OCI-LY1 (cell line): Measurements from ENCODE around the gene MTMR3.

Experiments
- CTCF ChIP-seq: fragments of 200-600 bp; sonication (generic), shearing (Covaris generic); IDR thresholded peaks from 2 replicates; pipeline ENCODE4 v1.5.1; 2017; ENCODE audit warnings: mild to moderate bottlenecking, antibody characterized with exemption, low read length, moderate library complexity, mixed read lengths
- EZH2 ChIP-seq: fragments of 200-600 bp; sonication (generic), shearing (Covaris generic); IDR thresholded peaks from 2 replicates; pipeline ENCODE4 v1.8.0; 2017; ENCODE audit warnings: borderline replicate concordance, mixed run types, mild to moderate bottlenecking, antibody characterized with exemption, low read length, moderate library complexity, mixed read lengths

DNA sequence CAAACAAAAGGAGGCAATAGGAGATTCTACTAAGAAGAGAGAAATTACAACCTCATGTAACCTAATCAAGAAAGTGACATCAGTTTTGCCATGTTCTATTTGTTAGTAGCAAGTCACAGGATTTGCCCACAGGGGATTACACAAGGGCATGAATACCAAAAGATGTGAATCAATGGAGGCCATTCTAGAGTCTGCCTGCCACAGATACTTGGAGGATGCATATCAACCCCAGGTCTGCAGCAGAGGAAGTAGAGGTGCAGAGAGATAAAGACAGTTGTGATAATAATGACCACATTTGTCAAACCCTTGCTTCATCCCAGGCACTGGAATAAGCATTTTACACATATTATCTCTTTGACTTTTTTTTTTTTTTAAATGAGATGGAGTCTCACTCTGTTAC is 42.5 kb upstream of the MTMR3 start:
- TF ChIP-seq CTCF = no peak
- TF ChIP-seq EZH2 = no peak
